Neural cell (in vitro differentiated cells): Measurements from ENCODE around the gene IRF2BPL. TPM values are rescaled to one million over a fixed set of nuclear protein-coding genes. Genes with fewer than 3 reads are reported as not detected.

Experiments
- H2AFZ ChIP-seq: fragments of 200-600, 300-800 bp; sonication (generic), shearing (Covaris generic); 2 replicates; pipeline ENCODE4 v1.6.0; 2014; ENCODE audit warnings: low read depth, mild to moderate bottlenecking, antibody characterized with exemption, low read length, moderate library complexity
- H3F3A ChIP-seq: fragments of 200-600 bp; shearing (Covaris generic); 2 replicates; pipeline ENCODE4 v1.6.1; 2016; ENCODE audit warnings: mild to moderate bottlenecking, moderate library complexity, mixed read lengths, antibody characterized with exemption, low read length; ENCODE audit not compliant: insufficient read depth, poor library complexity, severe bottlenecking
- H3K27ac ChIP-seq: fragments of 200-600, 300-800 bp; sonication (generic), shearing (Covaris generic); 2 replicates; pipeline ENCODE4 v1.5.1; 2014; ENCODE audit warnings: mild to moderate bottlenecking, low read length, moderate library complexity
- H3K27me3 ChIP-seq: fragments of 300-800, 200-600 bp; sonication (generic), shearing (Covaris generic); 2 replicates; pipeline ENCODE4 v1.6.0; 2014; ENCODE audit warnings: mild to moderate bottlenecking, low read depth, low read length, moderate library complexity; ENCODE audit not compliant: insufficient read depth
- H3K36me3 ChIP-seq: fragments of 300-800, 200-600 bp; sonication (generic), shearing (Covaris generic); 2 replicates; pipeline ENCODE4 v1.5.1; 2014; ENCODE audit warnings: mild to moderate bottlenecking, antibody characterized with exemption, low read length, moderate library complexity; ENCODE audit not compliant: insufficient read depth
- H3K4me2 ChIP-seq: fragments of 300-800, 200-600 bp; sonication (generic), shearing (Covaris generic); 2 replicates; pipeline ENCODE4 v1.6.0; 2014; ENCODE audit warnings: mild to moderate bottlenecking, low read length
- H3K4me3 ChIP-seq: fragments of 300-800, 200-600 bp; sonication (generic), shearing (Covaris generic); 2 replicates; pipeline ENCODE4 v1.5.1; 2014; ENCODE audit warnings: mild to moderate bottlenecking, low read length, moderate library complexity
- H3K79me2 ChIP-seq: fragments of 200-600 bp; shearing (Covaris generic); replicated peaks from 2 replicates; pipeline ENCODE4 v1.6.0; 2014; ENCODE audit warnings: mild to moderate bottlenecking, low read length, moderate library complexity; ENCODE audit not compliant: insufficient read depth
- H3K9ac ChIP-seq: fragments of 300-800, 200-600 bp; sonication (generic), shearing (Covaris generic); 2 replicates; pipeline ENCODE4 v1.6.1; 2016; ENCODE audit warnings: mild to moderate bottlenecking, low read length, mixed read lengths
- H3K9me2 ChIP-seq: fragments of 200-600 bp; shearing (Covaris generic); 2 replicates; pipeline ENCODE4 v1.6.1; 2016; ENCODE audit warnings: mild to moderate bottlenecking, low read length, mixed read lengths; ENCODE audit not compliant: insufficient read depth
- H3K9me3 ChIP-seq: fragments of 200-600, 300-800 bp; sonication (generic), shearing (Covaris generic); 2 replicates; pipeline ENCODE4 v1.6.1; 2016; ENCODE audit warnings: mild to moderate bottlenecking, mixed run types, low read length, moderate library complexity, mixed read lengths
- H4K20me1 ChIP-seq: fragments of 200-600 bp; shearing (Covaris generic); 2 replicates; pipeline ENCODE4 v1.6.1; 2016; ENCODE audit warnings: mild to moderate bottlenecking, mixed run types; ENCODE audit not compliant: insufficient read depth
- CTCF ChIP-seq: fragments of 450-650 bp; IDR thresholded peaks from 2 replicates; pipeline ENCODE4 v1.5.1; 2014; ENCODE audit warnings: antibody characterized with exemption, mild to moderate bottlenecking, moderate library complexity; ENCODE audit not compliant: poor library complexity, severe bottlenecking
- EP300 ChIP-seq: fragments of 450-650 bp; conservative IDR thresholded peaks from 2 replicates; pipeline ENCODE4 v1.6.1; 2014; ENCODE audit warnings: antibody characterized with exemption, mild to moderate bottlenecking, moderate library complexity; ENCODE audit not compliant: poor library complexity, severe bottlenecking
- EZH2 ChIP-seq: fragments of 200-600, 300-800 bp; shearing (Covaris generic), sonication (generic); IDR thresholded peaks from 2 replicates; pipeline ENCODE4 v1.6.1; 2014; ENCODE audit warnings: antibody characterized with exemption, low read length, borderline replicate concordance, mild to moderate bottlenecking; ENCODE audit not compliant: insufficient read depth, poor library complexity, severe bottlenecking
- MXI1 ChIP-seq: fragments of 450-650 bp; conservative IDR thresholded peaks from 2 replicates; pipeline ENCODE4 v1.6.1; 2014; ENCODE audit warnings: antibody characterized with exemption, mild to moderate bottlenecking; ENCODE audit not compliant: poor library complexity, severe bottlenecking
- POLR2AphosphoS5 ChIP-seq: IDR thresholded peaks from 2 replicates; pipeline ENCODE4 v1.6.1; 2012
- RAD21 ChIP-seq: fragments of 450-650 bp; conservative IDR thresholded peaks from 2 replicates; pipeline ENCODE4 v1.6.1; 2014; ENCODE audit warnings: antibody characterized with exemption, mild to moderate bottlenecking, moderate library complexity
- REST ChIP-seq: IDR thresholded peaks from 2 replicates; pipeline ENCODE4 v1.6.1; 2012; ENCODE audit warnings: borderline replicate concordance
- SMC3 ChIP-seq: fragments of 450-650 bp; conservative IDR thresholded peaks from 2 replicates; pipeline ENCODE4 v1.6.1; 2014; ENCODE audit warnings: antibody characterized with exemption, mild to moderate bottlenecking, moderate library complexity; ENCODE audit not compliant: poor library complexity
- TAF1 ChIP-seq: IDR thresholded peaks from 2 replicates; pipeline ENCODE4 v1.6.1; 2012; ENCODE audit warnings: low read depth
- polyA plus RNA-seq: library from polyadenylated mRNA; depleted of rRNA; stranded (reverse); fragments of >200 nt; gene quantifications from 2 replicates; pipeline ENCODE4 v1.2.3, GENCODE V29; 2014

IRF2BPL gene
- polyA plus RNA-seq, 1 donor from 2014 or later, result 42.9 TPM

DNA sequence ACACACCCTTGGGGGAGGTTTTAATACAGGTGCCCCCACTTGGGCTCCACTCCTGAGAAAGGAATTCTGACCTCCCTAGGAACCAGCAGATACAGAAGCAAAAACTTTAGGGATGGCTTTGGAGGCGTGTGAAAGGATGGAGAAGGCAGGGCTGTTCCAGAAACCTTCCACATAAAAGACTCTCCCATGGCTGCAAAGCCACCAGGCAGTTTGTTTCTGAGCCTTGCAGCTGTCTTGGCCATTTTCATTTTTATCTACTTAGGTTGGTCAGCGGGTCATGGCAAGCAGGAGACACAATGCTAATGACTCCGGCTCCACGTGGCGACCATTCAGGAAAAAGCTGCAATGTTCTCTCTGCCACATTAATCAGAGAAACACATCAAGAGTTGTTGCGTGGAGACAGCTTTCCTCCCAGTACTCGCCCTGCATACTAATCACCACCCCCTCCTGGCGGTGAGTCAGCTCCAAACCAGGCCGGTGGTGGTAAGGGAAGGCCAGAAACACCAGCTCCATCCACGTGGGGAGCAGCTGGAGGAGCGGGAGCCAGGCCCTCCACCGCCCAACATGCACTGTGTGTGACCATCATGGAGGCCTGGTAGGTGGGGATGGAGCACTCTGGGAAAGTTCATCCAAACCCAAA, 30.9 kb upstream of the IRF2BPL start:
- H3K27me3 ChIP-seq, result no peaks in the 10 kb centered on the region
- H3K27ac ChIP-seq, result peak overlapping the region; percentile 67
- no peak overlapping the region for H2AFZ ChIP-seq
- H3K4me2 ChIP-seq, result no peak overlapping the region
- no peak overlapping the region for H3K4me3 ChIP-seq
- H3K9me3 ChIP-seq, result no peaks in the 10 kb centered on the region
- no peaks in the 10 kb centered on the region for H4K20me1 ChIP-seq
- H3K9ac ChIP-seq, result no peak overlapping the region
- H3K36me3 ChIP-seq, result no peaks in the 10 kb centered on the region
- H3K79me2 ChIP-seq, result no peaks in the 10 kb centered on the region
- TF ChIP-seq RAD21, result peak; percentile 32
- TF ChIP-seq MXI1, result no peak
- TF ChIP-seq SMC3, result peak; percentile 24
- no peaks in the 10 kb centered on the region for H3F3A ChIP-seq
- H3K9me2 ChIP-seq, result no peaks in the 10 kb centered on the region

DNA sequence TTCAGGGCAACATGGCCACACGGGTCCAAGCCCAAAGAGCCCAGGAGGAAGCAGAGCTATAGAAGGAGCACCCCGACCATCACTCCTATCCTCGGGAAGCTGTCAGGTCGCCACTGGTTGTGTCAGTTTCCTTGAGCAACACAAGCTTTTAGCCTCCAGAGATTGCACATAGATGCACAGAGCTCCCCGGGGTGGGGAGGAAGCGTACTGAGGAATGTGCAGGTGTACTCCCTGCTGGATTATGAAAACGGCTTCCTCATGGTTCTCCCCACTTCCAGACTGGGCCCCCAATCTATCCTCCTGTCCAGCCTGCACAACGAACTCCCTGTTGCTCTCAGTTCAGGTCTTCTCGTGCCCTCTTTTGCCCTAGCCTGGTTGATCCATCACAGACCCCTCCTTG, 30.3 kb upstream of the IRF2BPL start:
- Histone ChIP-seq H3F3A (no peaks in the 10 kb centered on the region), H3K27ac (peak overlapping the region; percentile 67), H3K9ac (peak overlapping the region; percentile 34), H3K4me3 (no peak overlapping the region), H3K4me2 (no peak overlapping the region), H3K9me3 (no peaks in the 10 kb centered on the region), H4K20me1 (no peaks in the 10 kb centered on the region), H3K79me2 (no peaks in the 10 kb centered on the region), H3K27me3 (no peaks in the 10 kb centered on the region), H3K9me2 (no peaks in the 10 kb centered on the region), H2AFZ (peak overlapping the region; percentile 31), H3K36me3 (no peaks in the 10 kb centered on the region)
- TF ChIP-seq EZH2 (no peak), SMC3 (no peak), TAF1 (no peak), RAD21 (no peak), CTCF (no peak), POLR2AphosphoS5 (no peak), MXI1 (no peak), REST (no peak), EP300 (no peak)
